Naive thymus-derived CD4-positive, alpha-beta T cell (primary cell): ENCODE data around the gene MFNG. TPM values are rescaled to one million over a fixed set of nuclear protein-coding genes. Genes with fewer than 3 reads are reported as not detected.

ENCODE experiments used
- ATAC-seq: fragments of 150-1000 bp; cut with Tn5 transposase; 2 replicates; pipeline ENCODE4 v1.10.0; 2021; ENCODE audit warnings: mild to moderate bottlenecking, moderate library complexity
- CTCF ChIA-PET: fragments of 350-600 bp; sonication (Branson Sonifier 250); formaldehyde crosslinking; loops from one replicate; lab custom pipeline; 2021; ENCODE audit warnings: antibody characterized with exemption; lab: Charles Lee
- POLR2A ChIA-PET: fragments of 350-600 bp; sonication (Branson Sonifier 250); formaldehyde crosslinking; loops from one replicate; lab custom pipeline; 2021; ENCODE audit warnings: antibody characterized with exemption, inconsistent platforms; lab: Charles Lee
- DNase-seq, 9 donors: peaks; one replicate each; pipeline versions ENCODE4 v3.0.0 to v3.0.0-alpha.2; 2020 to 2022; ENCODE audit warnings: mixed read lengths in 1 of 9
- H3K27ac ChIP-seq: one replicate; pipeline ENCODE4 v1.7.0; 2013; ENCODE audit warnings: mild to moderate bottlenecking, low read depth, low read length, moderate library complexity
- H3K27me3 ChIP-seq, 2 donors: one replicate each; pipeline ENCODE4 v1.7.0; 2013; ENCODE audit warnings: low read length in 2 of 2, mild to moderate bottlenecking in 2 of 2, moderate library complexity in 2 of 2; ENCODE audit not compliant: control insufficient read depth in 2 of 2, insufficient read depth in 2 of 2
- H3K36me3 ChIP-seq, 3 experiments: 1 replicate in 2 of 3; 2 replicates in 1 of 3; pipeline ENCODE4 v1.7.0; 2013; ENCODE audit warnings: low read length in 3 of 3, mild to moderate bottlenecking in 3 of 3, moderate library complexity in 1 of 3; ENCODE audit not compliant: insufficient read depth in 3 of 3, control insufficient read depth in 2 of 3
- H3K4me1 ChIP-seq, 2 donors: one replicate each; pipeline ENCODE4 v1.7.0; 2013; ENCODE audit warnings: low read length in 2 of 2, mild to moderate bottlenecking in 2 of 2, moderate library complexity in 1 of 2; ENCODE audit not compliant: control insufficient read depth in 2 of 2, insufficient read depth in 2 of 2
- H3K4me3 ChIP-seq: 2 replicates; pipeline ENCODE4 v1.7.0; 2013; ENCODE audit warnings: mild to moderate bottlenecking, low read length
- H3K9me3 ChIP-seq, 3 experiments: 1 replicate in 2 of 3; 2 replicates in 1 of 3; pipeline ENCODE4 v1.7.0; 2013; ENCODE audit warnings: low read length in 3 of 3; ENCODE audit not compliant: control insufficient read depth in 2 of 3
- H3K27ac Mint-ChIP-seq, 9 donors: one replicate each; pipeline ENCODE4 v1.8.0; 2020 to 2022; ENCODE audit warnings: mixed read lengths in 9 of 9, mild to moderate bottlenecking in 8 of 9, moderate library complexity in 5 of 9, inconsistent platforms in 2 of 9
- H3K27me3 Mint-ChIP-seq, 5 donors: one replicate each; pipeline ENCODE4 v1.8.0; 2021 to 2022; ENCODE audit warnings: mixed read lengths in 5 of 5, mild to moderate bottlenecking in 1 of 5
- H3K36me3 Mint-ChIP-seq, 5 donors: one replicate each; pipeline ENCODE4 v1.8.0; 2020 to 2022; ENCODE audit warnings: mixed read lengths in 5 of 5, mild to moderate bottlenecking in 3 of 5, inconsistent platforms in 1 of 5
- H3K4me1 Mint-ChIP-seq, 7 donors: one replicate each; pipeline ENCODE4 v1.8.0; 2020 to 2022; ENCODE audit warnings: mixed read lengths in 7 of 7, mild to moderate bottlenecking in 3 of 7, inconsistent platforms in 1 of 7
- H3K4me3 Mint-ChIP-seq, 10 donors: one replicate each; pipeline ENCODE4 v1.8.0; 2020 to 2022; ENCODE audit warnings: mild to moderate bottlenecking in 10 of 10, mixed read lengths in 10 of 10, moderate library complexity in 6 of 10, inconsistent platforms in 2 of 10
- H3K9me3 Mint-ChIP-seq, 11 donors: one replicate each; pipeline ENCODE4 v1.8.0; 2020 to 2022; ENCODE audit warnings: mixed read lengths in 11 of 11, mild to moderate bottlenecking in 4 of 11, inconsistent platforms in 1 of 11, moderate library complexity in 1 of 11
- intact Hi-C, 2 donors: fragments of 100-400 bp; cut with micrococcal nuclease; formaldehyde crosslinking; loops; one replicate each; pipeline ENCODE4 v1.15.1; 2023
- polyA plus RNA-seq, 2 donors: library from polyadenylated mRNA; unstranded; fragments of 300-500 nt; fragmentation: Illumina TruSeq; gene quantifications; one replicate each; pipeline ENCODE4 v1.2.3, GENCODE V29; 2021
- total RNA-seq, 6 experiments: library from RNA in 5 of 6; stranded (reverse) in 5 of 6; gene quantifications; 1 replicate in 5 of 6; 2 replicates in 1 of 6; pipeline ENCODE4 v1.2.3 and lab custom pipeline; 2021 to 2026

MFNG gene
- total and polyA plus RNA-seq, 7 experiments from 2014 or later = 146 to 449 (median 216) TPM

GRCh38 chr22:37507731-37508130, 21.5 kb upstream of the MFNG start:
- DNase-seq (no peak), ATAC-seq (no peak)
- Histone ChIP-seq H3K9me3 (no peaks in the 10 kb centered on the region), H3K4me3 (no peak overlapping the region), H3K36me3 (no peaks in the 10 kb centered on the region), H3K27ac (no peak overlapping the region), H3K4me1 (no peaks in the 10 kb centered on the region), H3K27me3 (no peaks in the 10 kb centered on the region)
- no peaks in the 10 kb centered on the region for H3K36me3 Mint-ChIP-seq
- H3K4me3 Mint-ChIP-seq = no peak overlapping the region
- POLR2A ChIA-PET = no interaction called here
- no peaks in the 10 kb centered on the region for H3K9me3 Mint-ChIP-seq
- intact Hi-C loops = no loop called here
- peaks cover 0 to 8% (median 0%) of the 10 kb centered on the region in 5 donors for H3K27me3 Mint-ChIP-seq
- peaks cover 0 to 4% (median 0%) of the 10 kb centered on the region in 7 donors for H3K4me1 Mint-ChIP-seq
- CTCF ChIA-PET = interaction anchor here (1.3 kb wide), 1 partner anchor 35 kb away, joined by 3 read pairs; no protein-coding TSS in a partner anchor
- H3K27ac Mint-ChIP-seq = no peak overlapping the region

- H3K27ac ChIP-seq = no peak overlapping the region
- no peak overlapping the region for H3K4me3 ChIP-seq
- H3K27me3 ChIP-seq = no peaks in the 10 kb centered on the region
- H3K4me1 Mint-ChIP-seq = peaks cover 11 to 19% (median 15%) of the 10 kb centered on the region in 7 donors
- H3K36me3 Mint-ChIP-seq = no peaks in the 10 kb centered on the region
- H3K4me3 Mint-ChIP-seq = no peak overlapping the region
- no peak overlapping the region for H3K27ac Mint-ChIP-seq
- ChIA-PET CTCF (interaction anchor here (0.6 to 1.8 kb wide), 3 partner anchors 34 to 270 kb away, joined by 3 to 12 read pairs (median 3); no protein-coding TSS in a partner anchor), POLR2A (interaction anchor here (1.5 kb wide), 1 partner anchor 20 kb away, joined by 7 read pairs; the partner anchor contains the start of gene MFNG)
- H3K27me3 Mint-ChIP-seq = peaks cover 0 to 2% (median 0%) of the 10 kb centered on the region in 5 donors
- H3K9me3 ChIP-seq = no peaks in the 10 kb centered on the region
- H3K36me3 ChIP-seq = no peaks in the 10 kb centered on the region
- H3K4me1 ChIP-seq = peaks cover 0 to 14% of the 10 kb centered on the region in 2 donors
- intact Hi-C loops = no loop called here
- H3K9me3 Mint-ChIP-seq = no peaks in the 10 kb centered on the region
- ATAC-seq = no peak
- no peak for DNase-seq
These were observed 19.8 kb upstream of the MFNG start for GRCh38 chr22:37505989-37506388.

- no peaks in the 10 kb centered on the region for H3K27me3 ChIP-seq
- H3K36me3 ChIP-seq = no peaks in the 10 kb centered on the region
- Mint-ChIP-seq H3K9me3 (no peaks in the 10 kb centered on the region), H3K27me3 (peaks cover 0 to 6% (median 0%) of the 10 kb centered on the region in 5 donors), H3K4me1 (peaks cover 15 to 20% (median 17%) of the 10 kb centered on the region in 7 donors), H3K36me3 (no peaks in the 10 kb centered on the region), H3K4me3 (no peak overlapping the region), H3K27ac (peak overlapping the region in 1 of 9 donors; percentile 41)
- no peak for ATAC-seq
- H3K4me1 ChIP-seq = peaks cover 0 to 14% of the 10 kb centered on the region in 2 donors
- no peak overlapping the region for H3K4me3 ChIP-seq
- no peak for DNase-seq
- POLR2A ChIA-PET = interaction anchor here (1.2 to 1.5 kb wide), 2 partner anchors 19 to 34 kb away, joined by 3 to 7 read pairs; partner anchors contain the start of gene MFNG
- H3K9me3 ChIP-seq = no peaks in the 10 kb centered on the region
- no peak overlapping the region for H3K27ac ChIP-seq
- intact Hi-C loops = no loop called here
- CTCF ChIA-PET = interaction anchor here (0.6 to 1.8 kb wide), 2 partner anchors 33 to 109 kb away, joined by 3 to 12 read pairs; no protein-coding TSS in a partner anchor
These were observed 19.4 kb upstream of the MFNG start for GRCh38 chr22:37505565-37505964.

- Mint-ChIP-seq H3K27ac (no peak overlapping the region), H3K27me3 (peaks cover 0 to 7% (median 0%) of the 10 kb centered on the region in 5 donors), H3K9me3 (no peaks in the 10 kb centered on the region), H3K36me3 (no peaks in the 10 kb centered on the region), H3K4me1 (peaks cover 15 to 21% (median 17%) of the 10 kb centered on the region in 7 donors), H3K4me3 (no peak overlapping the region)
- H3K9me3 ChIP-seq = no peaks in the 10 kb centered on the region
- ATAC-seq (no peak), DNase-seq (no peak)
- H3K27me3 ChIP-seq = no peaks in the 10 kb centered on the region
- no peak overlapping the region for H3K27ac ChIP-seq
- H3K4me3 ChIP-seq = no peak overlapping the region
- intact Hi-C loops = no loop called here
- CTCF ChIA-PET = interaction anchor here (1.8 kb wide), 1 partner anchor 33 kb away, joined by 12 read pairs; no protein-coding TSS in a partner anchor
- H3K36me3 ChIP-seq = no peaks in the 10 kb centered on the region
- POLR2A ChIA-PET = interaction anchor here (0.7 to 1.2 kb wide), 3 partner anchors 29 to 104 kb away, joined by 3 read pairs; no protein-coding TSS in a partner anchor
- peaks cover 0 to 14% of the 10 kb centered on the region in 2 donors for H3K4me1 ChIP-seq
These were observed 18.8 kb upstream of the MFNG start for GRCh38 chr22:37504964-37505363.

DNA sequence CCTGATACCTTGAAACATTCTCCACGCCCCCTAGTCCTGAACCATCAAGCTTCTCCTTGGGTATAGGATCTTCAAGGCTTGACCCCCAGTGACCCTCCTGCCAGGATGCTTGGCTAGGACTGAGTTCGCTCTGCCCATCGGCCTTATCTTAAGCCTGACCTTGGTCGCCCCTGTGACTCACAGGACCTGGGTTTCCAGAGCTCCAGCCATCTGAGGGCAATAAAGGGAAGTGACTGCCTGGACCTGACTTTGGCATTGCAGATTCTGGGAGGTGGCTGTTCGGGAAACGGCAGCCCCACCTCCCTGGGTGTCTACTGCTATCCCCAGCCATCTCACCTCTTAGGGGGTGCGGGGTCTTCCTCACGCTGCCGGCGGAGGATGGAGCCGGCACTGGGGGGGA, 17.7 kb upstream of the MFNG start:
- Mint-ChIP-seq H3K4me3 (no peak overlapping the region), H3K9me3 (no peaks in the 10 kb centered on the region)
- POLR2A ChIA-PET = no interaction called here

DNA sequence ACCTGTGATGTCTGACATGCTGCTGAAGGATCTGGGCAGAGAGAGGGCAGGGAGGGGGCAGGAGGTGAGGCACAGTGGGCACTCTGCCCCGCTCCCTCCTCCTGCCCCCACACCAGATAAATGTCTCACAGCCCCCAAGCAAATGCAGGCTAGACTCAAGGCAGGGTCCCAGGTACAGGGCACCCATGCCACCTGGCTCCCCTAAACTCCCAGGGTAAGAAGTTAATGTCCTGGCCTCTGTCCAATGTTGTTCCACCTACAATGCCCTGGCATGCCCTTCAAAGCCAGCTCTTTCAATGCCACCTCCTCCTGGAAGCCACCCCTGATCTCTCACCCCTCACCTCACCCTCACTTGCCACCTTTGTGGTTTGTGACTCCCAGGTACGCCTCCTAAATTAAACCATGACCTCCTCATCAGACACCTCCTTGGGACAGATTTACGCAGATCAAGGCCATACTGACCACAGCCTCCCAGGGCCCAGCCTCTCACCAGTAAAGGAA, 17.0 kb upstream of the MFNG start:
- Mint-ChIP-seq H3K4me3 (no peak overlapping the region), H3K27me3 (peaks cover 0 to 7% (median 0%) of the 10 kb centered on the region in 5 donors), H3K9me3 (no peaks in the 10 kb centered on the region), H3K36me3 (no peaks in the 10 kb centered on the region), H3K4me1 (peaks cover 16 to 25% (median 17%) of the 10 kb centered on the region in 7 donors), H3K27ac (peak overlapping the region in 1 of 9 donors; percentile 40)
- Histone ChIP-seq H3K4me1 (peaks cover 1 to 18% of the 10 kb centered on the region in 2 donors), H3K4me3 (no peak overlapping the region), H3K9me3 (no peaks in the 10 kb centered on the region), H3K27me3 (no peaks in the 10 kb centered on the region), H3K36me3 (no peaks in the 10 kb centered on the region), H3K27ac (no peak overlapping the region)
- no peak for DNase-seq
- CTCF ChIA-PET = no interaction called here
- intact Hi-C loops = no loop called here
- ATAC-seq = no peak
- POLR2A ChIA-PET = no interaction called here

More for the DNA sequence above, 17.7 kb upstream of the MFNG start:
- ATAC-seq (no peak), DNase-seq (no peak)
- Histone ChIP-seq H3K4me1 (peaks cover 0 to 14% of the 10 kb centered on the region in 2 donors), H3K27ac (no peak overlapping the region), H3K27me3 (no peaks in the 10 kb centered on the region), H3K36me3 (no peaks in the 10 kb centered on the region), H3K4me3 (no peak overlapping the region), H3K9me3 (no peaks in the 10 kb centered on the region)
- Mint-ChIP-seq H3K27me3 (peaks cover 0 to 7% (median 0%) of the 10 kb centered on the region in 5 donors), H3K36me3 (no peaks in the 10 kb centered on the region), H3K27ac (peak overlapping the region in 1 of 9 donors; percentile 40), H3K4me1 (peaks cover 15 to 23% (median 17%) of the 10 kb centered on the region in 7 donors)
- intact Hi-C loops = no loop called here
- CTCF ChIA-PET = no interaction called here
